AG04449 (cell line): ENCODE data around the gene PALLD.

Source experiments
- CTCF ChIA-PET: fragments of 350-600 bp; formaldehyde crosslinking; extraction: SDS; loops from one replicate; lab custom pipeline; 2021; ENCODE audit warnings: antibody characterized with exemption; lab: Yijun Ruan, JAX
- POLR2A ChIA-PET: fragments of 400-600, 350-600 bp; formaldehyde crosslinking; extraction: SDS; loops from one replicate; lab custom pipeline; 2020; ENCODE audit warnings: antibody characterized with exemption, inconsistent platforms; lab: Yijun Ruan, JAX
- DNase-seq: peaks from one replicate; pipeline ENCODE4 v3.0.0-alpha.2; 2010; ENCODE audit warnings: low read depth, low spot score
- H3K4me3 ChIP-seq: 2 replicates; pipeline ENCODE4 v1.5.1; 2011; ENCODE audit warnings: low read depth, mild to moderate bottlenecking, control low read depth, low read length
- TF ChIP-seq, protein P1 (sequence below): IDR thresholded peaks from one replicate; pipeline ENCODE4 v1.5.1; 2011; ENCODE audit warnings: mild to moderate bottlenecking, moderate library complexity, low read length, control low read depth, inconsistent platforms; ENCODE audit not compliant: insufficient read depth; ENCODE audit errors: missing control alignments

The PALLD gene

GRCh38 chr4:168773388-168774195 lies 276.7 kb downstream of the PALLD start:
- TF ChIP-seq, protein P1, sequence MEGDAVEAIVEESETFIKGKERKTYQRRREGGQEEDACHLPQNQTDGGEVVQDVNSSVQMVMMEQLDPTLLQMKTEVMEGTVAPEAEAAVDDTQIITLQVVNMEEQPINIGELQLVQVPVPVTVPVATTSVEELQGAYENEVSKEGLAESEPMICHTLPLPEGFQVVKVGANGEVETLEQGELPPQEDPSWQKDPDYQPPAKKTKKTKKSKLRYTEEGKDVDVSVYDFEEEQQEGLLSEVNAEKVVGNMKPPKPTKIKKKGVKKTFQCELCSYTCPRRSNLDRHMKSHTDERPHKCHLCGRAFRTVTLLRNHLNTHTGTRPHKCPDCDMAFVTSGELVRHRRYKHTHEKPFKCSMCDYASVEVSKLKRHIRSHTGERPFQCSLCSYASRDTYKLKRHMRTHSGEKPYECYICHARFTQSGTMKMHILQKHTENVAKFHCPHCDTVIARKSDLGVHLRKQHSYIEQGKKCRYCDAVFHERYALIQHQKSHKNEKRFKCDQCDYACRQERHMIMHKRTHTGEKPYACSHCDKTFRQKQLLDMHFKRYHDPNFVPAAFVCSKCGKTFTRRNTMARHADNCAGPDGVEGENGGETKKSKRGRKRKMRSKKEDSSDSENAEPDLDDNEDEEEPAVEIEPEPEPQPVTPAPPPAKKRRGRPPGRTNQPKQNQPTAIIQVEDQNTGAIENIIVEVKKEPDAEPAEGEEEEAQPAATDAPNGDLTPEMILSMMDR = no peak
- H3K4me3 ChIP-seq = no peak overlapping the region
- CTCF ChIA-PET = no interaction called here
- POLR2A ChIA-PET = no interaction called here
- no peak for DNase-seq

DNA sequence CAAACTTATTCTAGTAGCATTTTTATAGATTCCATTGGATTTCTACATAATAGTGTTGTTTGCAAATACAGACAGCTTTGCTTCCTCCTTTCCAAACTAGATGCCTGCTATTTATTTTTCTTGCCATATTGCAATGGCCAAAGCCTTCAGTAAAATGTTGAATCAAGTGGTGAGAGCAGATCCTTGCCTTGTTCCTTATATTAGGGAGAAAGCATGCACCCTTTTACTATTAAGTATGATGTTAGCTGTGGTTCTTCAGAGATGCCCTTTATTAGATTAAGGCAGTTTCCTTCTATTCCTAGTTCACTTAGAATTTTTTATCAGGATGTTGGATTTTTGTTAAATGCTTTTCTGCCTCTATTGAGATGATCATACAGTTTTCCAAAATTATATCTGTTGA lies 279.5 kb downstream of the PALLD start:
- ChIA-PET CTCF (no interaction called here), POLR2A (no interaction called here)
- TF ChIP-seq, protein P1 = no peak
- no peak for DNase-seq
- no peak overlapping the region for H3K4me3 ChIP-seq

GRCh38 chr4:168777277-168777965 lies 280.6 kb downstream of the PALLD start:
- ChIA-PET CTCF (no interaction called here), POLR2A (no interaction called here)
- no peak for DNase-seq
- H3K4me3 ChIP-seq = no peak overlapping the region
- TF ChIP-seq, protein P1 = no peak

DNA sequence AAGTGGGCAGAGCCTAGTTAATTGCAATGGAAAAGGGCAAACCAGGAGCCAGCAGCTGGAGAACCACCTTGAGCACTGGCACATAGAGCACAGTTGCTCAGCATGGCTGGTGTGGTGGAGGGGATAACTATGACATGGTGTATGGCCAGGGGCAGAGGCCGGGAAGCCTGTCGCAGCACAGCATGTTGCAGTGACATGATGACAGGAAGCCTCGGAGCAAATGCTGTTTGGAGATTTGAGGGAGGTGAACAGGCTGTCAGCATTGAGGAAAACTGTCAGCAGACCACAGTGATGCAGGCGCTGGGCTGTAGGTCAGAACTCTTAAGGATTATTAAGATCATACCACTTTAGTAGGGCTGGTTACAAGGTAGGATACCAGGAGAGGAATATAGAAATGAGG lies 284.5 kb downstream of the PALLD start:
- ChIA-PET CTCF (no interaction called here), POLR2A (no interaction called here)
- no peak for DNase-seq
- no peak overlapping the region for H3K4me3 ChIP-seq
- TF ChIP-seq, protein P1 = no peak

DNA sequence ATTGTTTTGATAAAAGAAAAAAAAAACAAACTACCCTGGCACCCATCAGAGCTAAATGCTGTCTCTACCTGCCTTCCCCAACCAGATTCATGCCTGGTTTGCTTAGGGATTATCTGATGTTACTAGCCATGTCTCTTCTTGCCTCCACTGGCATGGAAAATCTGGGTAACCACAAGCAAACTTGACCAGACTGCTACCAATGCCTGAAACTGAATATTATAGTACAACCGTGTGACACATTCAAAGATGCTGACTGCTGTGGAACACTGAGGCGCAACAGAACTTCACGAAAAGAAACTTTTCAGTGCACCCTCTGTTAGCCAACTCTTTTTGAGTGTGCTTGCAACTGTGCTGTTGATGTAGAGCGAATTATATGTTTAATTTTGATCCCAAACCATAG lies 285.1 kb downstream of the PALLD start:
- no peak overlapping the region for H3K4me3 ChIP-seq
- DNase-seq = no peak
- POLR2A ChIA-PET = no interaction called here
- TF ChIP-seq, protein P1 = no peak
- CTCF ChIA-PET = no interaction called here

GRCh38 chr4:168782439-168782838 lies 285.6 kb downstream of the PALLD start:
- CTCF ChIA-PET = no interaction called here
- TF ChIP-seq, protein P1 = no peak
- POLR2A ChIA-PET = no interaction called here
- no peak for DNase-seq
- H3K4me3 ChIP-seq = no peak overlapping the region
